ENCODE results near the gene ZMYND11. TPM values are rescaled to one million over a fixed set of nuclear protein-coding genes. Genes with fewer than 3 reads are reported as not detected.

ZMYND11 gene
- total and polyA plus RNA-seq, 2 donors (not counting 1 experiment from before 2014, with no cell fraction given), result 57.0 to 68.4 TPM

GRCh38 chr10:106740-107139 lies 28.5 kb upstream of the ZMYND11 start:
- TF ChIP-seq CTCF (conservative IDR thresholded peaks at IDR 0.05 in 1 of 2, IDR thresholded peaks at IDR 0.05 in 1 of 2; ENCODE audit: low read depth in 1 of 2, low read length in 2 of 2), result no peak
- TF ChIP-seq EZH2 (IDR thresholded peaks at IDR 0.05; ENCODE audit: low read length, missing control alignments), result no peak

GRCh38 chr10:112246-112645 lies 23.0 kb upstream of the ZMYND11 start:
- Histone ChIP-seq H3K9ac (ENCODE audit: insufficient read depth, low read length) (no peak overlapping the region), H3K79me2 (ENCODE audit: control insufficient read depth, insufficient read depth, low read length) (no peaks in the 10 kb centered on the region), H2AFZ (ENCODE audit: low read length) (no peak overlapping the region), H3K9me3 (ENCODE audit: control insufficient read depth, insufficient read depth, low read depth, low read length) (no peaks in the 10 kb centered on the region), H3K4me1 (ENCODE audit: control insufficient read depth, extremely low read depth, insufficient read depth, low read length) (no peaks in the 10 kb centered on the region), H4K20me1 (ENCODE audit: control insufficient read depth, extremely low read depth, insufficient read depth, low read length) (no peaks in the 10 kb centered on the region), H3K4me2 (ENCODE audit: extremely low read depth, insufficient read depth, low read length) (no peak overlapping the region), H3K27me3 (ENCODE audit: control insufficient read depth, insufficient read depth, low read length) (no peaks in the 10 kb centered on the region), H3K27ac (ENCODE audit: insufficient read depth, low read length) (no peak overlapping the region), H3K36me3 (ENCODE audit: control insufficient read depth, insufficient read depth, low read length) (no peaks in the 10 kb centered on the region), H3K4me3 (replicated peaks in 1 of 4; ENCODE audit: control extremely low read depth in 1 of 4, insufficient read depth in 1 of 4, low read depth in 3 of 4, low read length in 4 of 4) (no peak overlapping the region)
- DNase-seq (ENCODE audit: low read depth in 2 of 2), result peak in 1 of 2 donors; percentile 35
- TF ChIP-seq EZH2 (IDR thresholded peaks at IDR 0.05; ENCODE audit: low read length, missing control alignments) (no peak), CTCF (conservative IDR thresholded peaks at IDR 0.05 in 1 of 2, IDR thresholded peaks at IDR 0.05 in 1 of 2; ENCODE audit: low read depth in 1 of 2, low read length in 2 of 2) (no peak)

More at GRCh38 chr10:106740-107139, 28.5 kb upstream of the ZMYND11 start:
- no peaks in the 10 kb centered on the region for H4K20me1 ChIP-seq (ENCODE audit: control insufficient read depth, extremely low read depth, insufficient read depth, low read length)
- H3K4me3 ChIP-seq (replicated peaks in 1 of 4; ENCODE audit: control extremely low read depth in 1 of 4, insufficient read depth in 1 of 4, low read depth in 3 of 4, low read length in 4 of 4), result no peak overlapping the region
- H3K9me3 ChIP-seq (ENCODE audit: control insufficient read depth, insufficient read depth, low read depth, low read length), result no peaks in the 10 kb centered on the region
- H3K27ac ChIP-seq (ENCODE audit: insufficient read depth, low read length), result no peak overlapping the region
- no peaks in the 10 kb centered on the region for H3K4me1 ChIP-seq (ENCODE audit: control insufficient read depth, extremely low read depth, insufficient read depth, low read length)
- no peak overlapping the region for H3K4me2 ChIP-seq (ENCODE audit: extremely low read depth, insufficient read depth, low read length)
- no peak overlapping the region for H2AFZ ChIP-seq (ENCODE audit: low read length)
- no peak overlapping the region for H3K9ac ChIP-seq (ENCODE audit: insufficient read depth, low read length)
- DNase-seq (ENCODE audit: low read depth in 2 of 2), result no peak
- H3K79me2 ChIP-seq (ENCODE audit: control insufficient read depth, insufficient read depth, low read length), result no peaks in the 10 kb centered on the region
- H3K27me3 ChIP-seq (ENCODE audit: control insufficient read depth, insufficient read depth, low read length), result no peaks in the 10 kb centered on the region
- no peaks in the 10 kb centered on the region for H3K36me3 ChIP-seq (ENCODE audit: control insufficient read depth, insufficient read depth, low read length)

GRCh38 chr10:124874-125273 lies 10.4 kb upstream of the ZMYND11 start:
- Histone ChIP-seq H3K4me2 (ENCODE audit: extremely low read depth, insufficient read depth, low read length) (no peak overlapping the region), H3K27me3 (ENCODE audit: control insufficient read depth, insufficient read depth, low read length) (no peaks in the 10 kb centered on the region), H3K9ac (ENCODE audit: insufficient read depth, low read length) (no peak overlapping the region), H3K79me2 (ENCODE audit: control insufficient read depth, insufficient read depth, low read length) (no peaks in the 10 kb centered on the region), H4K20me1 (ENCODE audit: control insufficient read depth, extremely low read depth, insufficient read depth, low read length) (no peaks in the 10 kb centered on the region), H3K36me3 (ENCODE audit: control insufficient read depth, insufficient read depth, low read length) (no peaks in the 10 kb centered on the region), H3K4me1 (ENCODE audit: control insufficient read depth, extremely low read depth, insufficient read depth, low read length) (no peaks in the 10 kb centered on the region), H3K9me3 (ENCODE audit: control insufficient read depth, insufficient read depth, low read depth, low read length) (no peaks in the 10 kb centered on the region), H2AFZ (ENCODE audit: low read length) (no peak overlapping the region), H3K4me3 (replicated peaks in 1 of 4; ENCODE audit: control extremely low read depth in 1 of 4, insufficient read depth in 1 of 4, low read depth in 3 of 4, low read length in 4 of 4) (no peak overlapping the region), H3K27ac (ENCODE audit: insufficient read depth, low read length) (no peak overlapping the region)
- no peak for DNase-seq (ENCODE audit: low read depth in 2 of 2)
- TF ChIP-seq CTCF (conservative IDR thresholded peaks at IDR 0.05 in 1 of 2, IDR thresholded peaks at IDR 0.05 in 1 of 2; ENCODE audit: low read depth in 1 of 2, low read length in 2 of 2), result no peak
- TF ChIP-seq EZH2 (IDR thresholded peaks at IDR 0.05; ENCODE audit: low read length, missing control alignments), result no peak
